Prostate gland (tissue), 2 donors: ENCODE results near the gene TP53BP2.

ENCODE experiments used
- POLR2A ChIP-seq: fragments of 450-650 bp; IDR thresholded peaks from one replicate; pipeline ENCODE4 v1.6.1; 2016; ENCODE audit warnings: antibody characterized with exemption, mild to moderate bottlenecking
- TF ChIP-seq, protein P1 (sequence below), 4 experiments: fragments of 200-600 bp in 2 of 4; fragments of 450-650 bp in 2 of 4; sonication (generic) in 2 of 4; IDR thresholded peaks; 1 replicate in 3 of 4; 2 replicates in 1 of 4; pipeline ENCODE4 v1.5.1; 2016 to 2019; ENCODE audit warnings: antibody characterized with exemption in 4 of 4, mild to moderate bottlenecking in 2 of 4, moderate library complexity in 2 of 4

DNA sequence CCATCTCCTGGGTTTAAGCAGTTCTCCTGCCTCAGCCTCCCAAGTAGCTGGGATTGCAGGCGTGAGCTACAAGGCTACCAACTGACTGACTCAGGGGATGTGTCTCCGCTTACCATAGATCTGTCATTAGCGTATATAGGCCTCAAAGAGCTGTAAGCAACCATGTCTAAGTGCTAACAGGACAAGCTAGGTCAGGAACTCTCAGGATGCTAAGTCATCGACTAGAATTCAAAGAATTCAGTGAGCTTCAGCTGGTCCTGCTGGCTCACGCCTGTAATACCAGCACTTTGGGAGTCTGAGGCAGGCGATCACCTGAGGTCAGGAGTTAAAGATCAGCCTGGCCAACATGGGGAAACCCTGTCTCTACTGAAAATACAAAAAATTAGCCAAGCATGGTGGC lies 103.9 kb downstream of the TP53BP2 start:
- TF ChIP-seq, protein P1, sequence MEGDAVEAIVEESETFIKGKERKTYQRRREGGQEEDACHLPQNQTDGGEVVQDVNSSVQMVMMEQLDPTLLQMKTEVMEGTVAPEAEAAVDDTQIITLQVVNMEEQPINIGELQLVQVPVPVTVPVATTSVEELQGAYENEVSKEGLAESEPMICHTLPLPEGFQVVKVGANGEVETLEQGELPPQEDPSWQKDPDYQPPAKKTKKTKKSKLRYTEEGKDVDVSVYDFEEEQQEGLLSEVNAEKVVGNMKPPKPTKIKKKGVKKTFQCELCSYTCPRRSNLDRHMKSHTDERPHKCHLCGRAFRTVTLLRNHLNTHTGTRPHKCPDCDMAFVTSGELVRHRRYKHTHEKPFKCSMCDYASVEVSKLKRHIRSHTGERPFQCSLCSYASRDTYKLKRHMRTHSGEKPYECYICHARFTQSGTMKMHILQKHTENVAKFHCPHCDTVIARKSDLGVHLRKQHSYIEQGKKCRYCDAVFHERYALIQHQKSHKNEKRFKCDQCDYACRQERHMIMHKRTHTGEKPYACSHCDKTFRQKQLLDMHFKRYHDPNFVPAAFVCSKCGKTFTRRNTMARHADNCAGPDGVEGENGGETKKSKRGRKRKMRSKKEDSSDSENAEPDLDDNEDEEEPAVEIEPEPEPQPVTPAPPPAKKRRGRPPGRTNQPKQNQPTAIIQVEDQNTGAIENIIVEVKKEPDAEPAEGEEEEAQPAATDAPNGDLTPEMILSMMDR (IDR thresholded peaks at IDR 0.05): no peak
- TF ChIP-seq POLR2A: no peak
